ENCODE measurements around the gene PCED1B. TPM values are rescaled to one million over a fixed set of nuclear protein-coding genes. Genes with fewer than 3 reads are reported as not detected.

PCED1B gene
- total RNA-seq, 1 experiment from 2014 or later: 0.86 TPM

DNA sequence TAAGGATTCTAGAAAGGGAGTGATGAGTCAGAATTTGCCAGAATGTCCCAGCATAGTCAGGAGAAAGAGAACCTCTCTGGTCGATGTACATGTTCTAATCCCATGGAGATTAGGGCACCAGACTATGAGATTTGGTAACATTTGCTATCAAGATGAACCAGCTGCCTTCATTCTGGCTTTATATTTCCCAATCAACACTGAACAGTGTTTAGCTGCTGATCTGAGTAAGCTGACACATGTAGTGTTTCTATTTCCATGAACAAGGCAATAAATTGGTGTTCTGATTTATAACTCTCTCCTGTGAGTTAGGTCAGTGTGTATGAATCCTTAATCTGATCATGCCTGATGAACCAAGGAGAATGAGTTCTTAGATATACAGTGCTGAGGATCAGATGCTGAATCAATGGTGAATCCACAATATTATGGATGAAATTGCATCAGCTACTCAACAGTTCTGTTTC is 158.4 kb downstream of the PCED1B start:
- Histone ChIP-seq H3K36me3 (ENCODE audit: control insufficient read depth in 1 of 2, insufficient read depth in 2 of 2, low read length in 2 of 2) (no peaks in the 10 kb centered on the region), H3K9me2 (ENCODE audit: insufficient read depth) (no peaks in the 10 kb centered on the region), H3K27me3 (ENCODE audit: insufficient read depth, low read length) (no peaks in the 10 kb centered on the region), H3K79me2 (ENCODE audit: insufficient read depth, low read length) (no peaks in the 10 kb centered on the region), H3K4me2 (ENCODE audit: low read length) (no peak overlapping the region), H3K27ac (ENCODE audit: low read depth, low read length) (no peak overlapping the region), H3K4me3 (replicated peaks in 1 of 2; ENCODE audit: low read depth in 1 of 2, low read length in 2 of 2) (no peak overlapping the region), H2AFZ (ENCODE audit: low read depth, low read length, poor library complexity, severe bottlenecking) (no peak overlapping the region), H3K9me3 (ENCODE audit: control insufficient read depth in 1 of 2, insufficient read depth in 1 of 2, low read depth in 1 of 2, low read length in 2 of 2) (no peaks in the 10 kb centered on the region), H4K20me1 (ENCODE audit: insufficient read depth) (no peaks in the 10 kb centered on the region), H3K4me1 (ENCODE audit: control insufficient read depth in 1 of 2, insufficient read depth in 2 of 2, low read length in 2 of 2) (peaks cover 2 to 30% of the 10 kb centered on the region in 2 experiments), H3K9ac (ENCODE audit: low read length) (no peak overlapping the region)
- ChIA-PET CTCF (no interaction called here), POLR2A (no interaction called here), RAD21 (ENCODE audit: low non-redundant PET in 1 of 2, low total read pairs in 2 of 2, uncharacterized antibody in 2 of 2, unreplicated experiment in 2 of 2) (no interaction called here)
- ATAC-seq (no peak), DNase-seq (ENCODE audit: low read depth, low spot score) (no peak)
- intact Hi-C loops (cut with micrococcal nuclease): no loop called here
- TF ChIP-seq TCF7L2 (IDR thresholded peaks at IDR 0.05; ENCODE audit: borderline replicate concordance, extremely low read depth, insufficient read depth, insufficient read length): no peak
- TF ChIP-seq, protein P1, sequence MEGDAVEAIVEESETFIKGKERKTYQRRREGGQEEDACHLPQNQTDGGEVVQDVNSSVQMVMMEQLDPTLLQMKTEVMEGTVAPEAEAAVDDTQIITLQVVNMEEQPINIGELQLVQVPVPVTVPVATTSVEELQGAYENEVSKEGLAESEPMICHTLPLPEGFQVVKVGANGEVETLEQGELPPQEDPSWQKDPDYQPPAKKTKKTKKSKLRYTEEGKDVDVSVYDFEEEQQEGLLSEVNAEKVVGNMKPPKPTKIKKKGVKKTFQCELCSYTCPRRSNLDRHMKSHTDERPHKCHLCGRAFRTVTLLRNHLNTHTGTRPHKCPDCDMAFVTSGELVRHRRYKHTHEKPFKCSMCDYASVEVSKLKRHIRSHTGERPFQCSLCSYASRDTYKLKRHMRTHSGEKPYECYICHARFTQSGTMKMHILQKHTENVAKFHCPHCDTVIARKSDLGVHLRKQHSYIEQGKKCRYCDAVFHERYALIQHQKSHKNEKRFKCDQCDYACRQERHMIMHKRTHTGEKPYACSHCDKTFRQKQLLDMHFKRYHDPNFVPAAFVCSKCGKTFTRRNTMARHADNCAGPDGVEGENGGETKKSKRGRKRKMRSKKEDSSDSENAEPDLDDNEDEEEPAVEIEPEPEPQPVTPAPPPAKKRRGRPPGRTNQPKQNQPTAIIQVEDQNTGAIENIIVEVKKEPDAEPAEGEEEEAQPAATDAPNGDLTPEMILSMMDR (IDR thresholded peaks at IDR 0.05 in 2 of 3, conservative IDR thresholded peaks at IDR 0.05 in 1 of 3; ENCODE audit: borderline replicate concordance in 1 of 3, insufficient read depth in 1 of 3, low read depth in 2 of 3, low read length in 2 of 3): no peak
- no peak for TF ChIP-seq POLR2A (IDR thresholded peaks at IDR 0.05; ENCODE audit: borderline replicate concordance, extremely low read depth, insufficient read depth, insufficient read length)
- no peak for TF ChIP-seq EGR1 (IDR thresholded peaks at IDR 0.05; ENCODE audit: low read depth)
- TF ChIP-seq CEBPB (IDR thresholded peaks at IDR 0.05; ENCODE audit: low read depth): no peak
- TF ChIP-seq ZNF274 (IDR thresholded peaks at IDR 0.05; ENCODE audit: low read depth, low read length): no peak
- TF ChIP-seq SRF (IDR thresholded peaks at IDR 0.05; ENCODE audit: low read depth): no peak
- TF ChIP-seq, protein P2, sequence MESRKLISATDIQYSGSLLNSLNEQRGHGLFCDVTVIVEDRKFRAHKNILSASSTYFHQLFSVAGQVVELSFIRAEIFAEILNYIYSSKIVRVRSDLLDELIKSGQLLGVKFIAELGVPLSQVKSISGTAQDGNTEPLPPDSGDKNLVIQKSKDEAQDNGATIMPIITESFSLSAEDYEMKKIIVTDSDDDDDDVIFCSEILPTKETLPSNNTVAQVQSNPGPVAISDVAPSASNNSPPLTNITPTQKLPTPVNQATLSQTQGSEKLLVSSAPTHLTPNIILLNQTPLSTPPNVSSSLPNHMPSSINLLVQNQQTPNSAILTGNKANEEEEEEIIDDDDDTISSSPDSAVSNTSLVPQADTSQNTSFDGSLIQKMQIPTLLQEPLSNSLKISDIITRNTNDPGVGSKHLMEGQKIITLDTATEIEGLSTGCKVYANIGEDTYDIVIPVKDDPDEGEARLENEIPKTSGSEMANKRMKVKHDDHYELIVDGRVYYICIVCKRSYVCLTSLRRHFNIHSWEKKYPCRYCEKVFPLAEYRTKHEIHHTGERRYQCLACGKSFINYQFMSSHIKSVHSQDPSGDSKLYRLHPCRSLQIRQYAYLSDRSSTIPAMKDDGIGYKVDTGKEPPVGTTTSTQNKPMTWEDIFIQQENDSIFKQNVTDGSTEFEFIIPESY (IDR thresholded peaks at IDR 0.05; ENCODE audit: extremely low read depth, insufficient replicate concordance, low read length): no peak
- TF ChIP-seq JUND (IDR thresholded peaks at IDR 0.05): no peak
- TF ChIP-seq ZFX (IDR thresholded peaks at IDR 0.05): no peak
- no peak for TF ChIP-seq POLR2AphosphoS5 (IDR thresholded peaks at IDR 0.05; ENCODE audit: low read depth, low read length)
- TF ChIP-seq REST (IDR thresholded peaks at IDR 0.05; ENCODE audit: low read depth): no peak
- no peak for TF ChIP-seq EZH2phosphoT487 (IDR thresholded peaks at IDR 0.05; ENCODE audit: borderline replicate concordance)
- TF ChIP-seq ELF1 (IDR thresholded peaks at IDR 0.05; ENCODE audit: borderline replicate concordance, low read depth): no peak
- no TSS peak for BruUV-seq (replicated peaks)

Measured in HCT116 (cell line).